ENCODE data around the gene PROC. TPM values are rescaled to one million over a fixed set of nuclear protein-coding genes. Genes with fewer than 3 reads are reported as not detected.

Gene PROC
- total and polyA plus RNA-seq, 9 of the 15 experiments (the other 6 are each of a cell fraction or from before 2014, with no cell fraction given): not detected

DNA sequence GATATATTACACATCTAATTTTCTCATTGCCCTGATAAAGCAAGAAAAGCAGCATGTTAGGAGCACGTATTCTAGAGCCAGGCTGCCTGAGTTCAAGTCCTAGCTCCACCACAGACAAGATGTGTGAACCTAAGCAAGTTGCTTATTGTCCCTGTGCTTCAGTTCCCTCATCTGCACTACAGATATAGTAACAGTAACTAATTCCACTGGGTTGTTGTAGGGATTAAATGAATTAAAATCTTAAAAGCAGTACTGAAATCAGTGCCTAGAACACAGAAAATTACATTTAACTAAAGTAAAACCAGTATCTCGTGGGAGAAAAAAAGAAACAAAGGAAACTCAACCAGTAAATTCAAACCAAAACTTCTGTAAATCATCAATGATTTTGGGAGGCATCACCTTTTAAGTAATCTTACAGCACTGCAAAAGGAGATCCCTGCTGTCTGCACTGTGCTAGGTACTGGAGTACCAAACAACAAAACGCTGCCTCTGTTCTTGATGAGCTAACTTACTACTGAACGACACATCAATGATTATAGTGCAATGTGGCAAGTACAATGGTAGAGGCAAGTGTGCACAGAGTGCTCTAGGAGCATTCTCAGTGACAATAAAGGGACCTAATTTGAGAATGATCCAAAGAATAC is 38.4 kb upstream of the PROC start:
- no peak for FAIRE-seq
- ATAC-seq: no peak; the same call in 2 of the 3 replicates
- intact Hi-C loops (cut with micrococcal nuclease): loop anchor here (2.0 kb wide), 1 partner anchor 17 kb away; no protein-coding TSS in a partner anchor

More for the DNA sequence above, 38.4 kb upstream of the PROC start:
- Histone ChIP-seq H3K4me2 (ENCODE audit: insufficient read depth, low read length) (no peak overlapping the region), H3K4me3 (no peak overlapping the region), H3K9me1 (ENCODE audit: control insufficient read depth, insufficient read depth, low read length) (no peaks in the 10 kb centered on the region), H3K9ac (ENCODE audit: insufficient read depth in 1 of 2, low read depth in 2 of 2, low read length in 2 of 2) (no peak overlapping the region), H3K4me1 (replicated peaks in 1 of 2; ENCODE audit: control insufficient read depth in 2 of 2, insufficient read depth in 2 of 2, low read length in 2 of 2) (no peaks in the 10 kb centered on the region), H3K79me2 (ENCODE audit: control insufficient read depth, insufficient read depth, low read length) (peaks cover 72% of the 10 kb centered on the region), H3K36me3 (ENCODE audit: control insufficient read depth, insufficient read depth, low read length) (no peaks in the 10 kb centered on the region; the same call in 2 of the 3 replicates), H3K27ac (ENCODE audit: extremely low read depth, low read depth, low read length) (no peak overlapping the region), H3K27me3 (ENCODE audit: control insufficient read depth in 2 of 2, insufficient read depth in 2 of 2, low read length in 2 of 2) (no peaks in the 10 kb centered on the region), H3K9me3 (replicated peaks; ENCODE audit: control insufficient read depth, insufficient read depth, low read depth, low read length) (peaks cover 6% of the 10 kb centered on the region), H2AFZ (ENCODE audit: low read depth, low read length) (no peak overlapping the region), H4K20me1 (replicated peaks; ENCODE audit: control insufficient read depth, insufficient read depth, low read length) (no peaks in the 10 kb centered on the region)
- no peak for TF ChIP-seq NR3C1 (CRISPR knock-in tag; IDR thresholded peaks at IDR 0.05)
- TF ChIP-seq RFX7 (CRISPR knock-in tag; IDR thresholded peaks at IDR 0.05): no peak
- no peak for TF ChIP-seq SMAD3 (CRISPR knock-in tag; conservative IDR thresholded peaks at IDR 0.05)
- TF ChIP-seq, protein P1, sequence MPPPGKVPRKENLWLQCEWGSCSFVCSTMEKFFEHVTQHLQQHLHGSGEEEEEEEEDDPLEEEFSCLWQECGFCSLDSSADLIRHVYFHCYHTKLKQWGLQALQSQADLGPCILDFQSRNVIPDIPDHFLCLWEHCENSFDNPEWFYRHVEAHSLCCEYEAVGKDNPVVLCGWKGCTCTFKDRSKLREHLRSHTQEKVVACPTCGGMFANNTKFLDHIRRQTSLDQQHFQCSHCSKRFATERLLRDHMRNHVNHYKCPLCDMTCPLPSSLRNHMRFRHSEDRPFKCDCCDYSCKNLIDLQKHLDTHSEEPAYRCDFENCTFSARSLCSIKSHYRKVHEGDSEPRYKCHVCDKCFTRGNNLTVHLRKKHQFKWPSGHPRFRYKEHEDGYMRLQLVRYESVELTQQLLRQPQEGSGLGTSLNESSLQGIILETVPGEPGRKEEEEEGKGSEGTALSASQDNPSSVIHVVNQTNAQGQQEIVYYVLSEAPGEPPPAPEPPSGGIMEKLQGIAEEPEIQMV (tag; conservative IDR thresholded peaks at IDR 0.05; ENCODE audit: low read depth): no peak
- no peak for TF ChIP-seq PHF21A (IDR thresholded peaks at IDR 0.05; ENCODE audit: borderline replicate concordance, low read depth)
- TF ChIP-seq, protein P2, sequence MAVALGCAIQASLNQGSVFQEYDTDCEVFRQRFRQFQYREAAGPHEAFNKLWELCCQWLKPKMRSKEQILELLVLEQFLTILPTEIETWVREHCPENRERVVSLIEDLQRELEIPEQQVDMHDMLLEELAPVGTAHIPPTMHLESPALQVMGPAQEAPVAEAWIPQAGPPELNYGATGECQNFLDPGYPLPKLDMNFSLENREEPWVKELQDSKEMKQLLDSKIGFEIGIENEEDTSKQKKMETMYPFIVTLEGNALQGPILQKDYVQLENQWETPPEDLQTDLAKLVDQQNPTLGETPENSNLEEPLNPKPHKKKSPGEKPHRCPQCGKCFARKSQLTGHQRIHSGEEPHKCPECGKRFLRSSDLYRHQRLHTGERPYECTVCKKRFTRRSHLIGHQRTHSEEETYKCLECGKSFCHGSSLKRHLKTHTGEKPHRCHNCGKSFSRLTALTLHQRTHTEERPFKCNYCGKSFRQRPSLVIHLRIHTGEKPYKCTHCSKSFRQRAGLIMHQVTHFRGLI (CRISPR knock-in tag; IDR thresholded peaks at IDR 0.05): no peak
- TF ChIP-seq CHCHD3 (CRISPR knock-in tag; IDR thresholded peaks at IDR 0.05): no peak
- TF ChIP-seq HNRNPL (IDR thresholded peaks at IDR 0.05; ENCODE audit: low read depth, low read length): no peak
- no peak for TF ChIP-seq SP1 (CRISPR knock-in tag; IDR thresholded peaks at IDR 0.05)
- no peak for DNase-seq (ENCODE audit: extremely low read depth in 1 of 4, low spot score in 3 of 4)
- in situ Hi-C loops (cut with MboI): no loop called here
- ChIA-PET POLR2A (interaction anchor here (0.6 to 0.8 kb wide), 2 partner anchors 9 to 15 kb away, joined by 4 to 5 read pairs; no protein-coding TSS in a partner anchor), CTCF (ENCODE audit: low intra/inter-chr PET ratio) (no interaction called here)
- BruUV-seq (replicated peaks): no TSS peak
- 79% methylated on average over 4 of the region's 4 CpGs for WGBS (ENCODE audit: insufficient coverage, low coverage, missing lambda C conversion rate)
